IMR-90 (cell line): ENCODE results near the gene SPTB. TPM values are rescaled to one million over a fixed set of nuclear protein-coding genes. Genes with fewer than 3 reads are reported as not detected.

Source experiments
- ATAC-seq: fragments of 200-7000 bp; cut with Tn5 transposase; 2 replicates; pipeline ENCODE4 v1.9.1; 2020; ENCODE audit warnings: low read depth, mild to moderate bottlenecking, moderate library complexity
- BruUV-seq: library from RNA; stranded (reverse); fragments of 400-500 nt; replicated peaks from 2 replicates; lab custom pipeline; 2021; lab: Mats Ljungman, UMichigan
- CTCF ChIA-PET: fragments of 300-600 bp; formaldehyde crosslinking; extraction: SDS; loops from one replicate; lab custom pipeline; 2021; ENCODE audit warnings: antibody characterized with exemption; lab: Yijun Ruan, JAX
- POLR2A ChIA-PET: fragments of 300-600 bp; sonication (Branson Sonifier 250); formaldehyde crosslinking; loops from one replicate; lab custom pipeline; 2022; ENCODE audit warnings: antibody characterized with exemption; ENCODE audit not compliant: unreplicated experiment; lab: Charles Lee
- DNase-seq: peaks from one replicate; pipeline ENCODE4 v3.0.0; 2013
- H2AFZ ChIP-seq: replicated peaks from 2 replicates; pipeline ENCODE3; 2013; ENCODE audit warnings: low read length, mild to moderate bottlenecking; ENCODE audit not compliant: poor library complexity
- H2AK5ac ChIP-seq: 2 replicates; pipeline ENCODE4 v1.6.1; 2013; ENCODE audit warnings: low read depth, low read length, inconsistent platforms
- H2AK9ac ChIP-seq: replicated peaks from 2 replicates; pipeline ENCODE3; 2013; ENCODE audit warnings: mild to moderate bottlenecking, low read depth, low read length, moderate library complexity; ENCODE audit not compliant: poor library complexity
- H2BK120ac ChIP-seq: 2 replicates; pipeline ENCODE4 v1.6.1; 2013; ENCODE audit warnings: low read depth, low read length, inconsistent platforms
- H2BK15ac ChIP-seq: 3 replicates; pipeline ENCODE4 v1.6.1; 2013; ENCODE audit warnings: low read depth, low read length, inconsistent platforms
- H2BK20ac ChIP-seq: 2 replicates; pipeline ENCODE4 v1.6.1; 2013; ENCODE audit warnings: low read depth, mild to moderate bottlenecking, inconsistent platforms, low read length, moderate library complexity
- H2BK5ac ChIP-seq: 2 replicates; pipeline ENCODE4 v1.6.1; 2013; ENCODE audit warnings: mild to moderate bottlenecking, low read depth, low read length, inconsistent platforms; ENCODE audit not compliant: poor library complexity, severe bottlenecking
- H3K14ac ChIP-seq: replicated peaks from 2 replicates; pipeline ENCODE4 v1.6.1; 2013; ENCODE audit warnings: low read depth, low read length, inconsistent platforms
- H3K18ac ChIP-seq: 2 replicates; pipeline ENCODE4 v1.6.1; 2013; ENCODE audit warnings: low read depth, low read length, control low read depth
- H3K23ac ChIP-seq: 2 replicates; pipeline ENCODE4 v1.6.1; 2013; ENCODE audit warnings: low read depth, low read length, inconsistent platforms
- H3K27ac ChIP-seq: 2 replicates; pipeline ENCODE4 v1.5.1; 2013; ENCODE audit warnings: mild to moderate bottlenecking, control low read depth, low read length; ENCODE audit not compliant: insufficient read depth
- H3K27me3 ChIP-seq: 2 replicates; pipeline ENCODE4 v1.6.1; 2013; ENCODE audit warnings: low read length; ENCODE audit not compliant: control insufficient read depth, insufficient read depth
- H3K36me3 ChIP-seq: 2 replicates; pipeline ENCODE4 v1.6.1; 2013; ENCODE audit warnings: low read length, mixed read lengths; ENCODE audit not compliant: control insufficient read depth, insufficient read depth
- H3K4ac ChIP-seq: 2 replicates; pipeline ENCODE4 v1.6.1; 2013; ENCODE audit warnings: low read depth, low read length, inconsistent platforms
- H3K4me1 ChIP-seq: 2 replicates; pipeline ENCODE4 v1.6.1; 2013; ENCODE audit warnings: low read length, mixed read lengths; ENCODE audit not compliant: control insufficient read depth, insufficient read depth
- H3K4me2 ChIP-seq: 2 replicates; pipeline ENCODE4 v1.6.1; 2013; ENCODE audit warnings: low read depth, mild to moderate bottlenecking, control low read depth, low read length, moderate library complexity
- H3K4me3 ChIP-seq: 2 replicates; pipeline ENCODE4 v1.5.1; 2013; ENCODE audit warnings: low read depth, mild to moderate bottlenecking, control low read depth, low read length, moderate library complexity; ENCODE audit not compliant: insufficient read depth
- H3K56ac ChIP-seq: 2 replicates; pipeline ENCODE4 v1.6.1; 2013; ENCODE audit warnings: low read length, inconsistent platforms; ENCODE audit not compliant: insufficient read depth; ENCODE audit errors: extremely low read depth
- H3K79me1 ChIP-seq, 2 experiments: 2 replicates each; pipeline ENCODE4 v1.6.1; 2013; ENCODE audit warnings: low read length in 2 of 2, inconsistent platforms in 1 of 2, low read depth in 1 of 2
- H3K9ac ChIP-seq: 2 replicates; pipeline ENCODE4 v1.6.1; 2013; ENCODE audit warnings: low read depth, low read length, control low read depth
- H3K9me1 ChIP-seq: 2 replicates; pipeline ENCODE4 v1.6.1; 2013; ENCODE audit warnings: low read length, inconsistent platforms; ENCODE audit not compliant: insufficient read depth
- H3K9me3 ChIP-seq: 2 replicates; pipeline ENCODE4 v1.6.1; 2013; ENCODE audit warnings: low read length; ENCODE audit not compliant: control insufficient read depth, insufficient read depth
- H4K20me1 ChIP-seq: 2 replicates; pipeline ENCODE4 v1.6.1; 2013; ENCODE audit warnings: low read length, inconsistent platforms; ENCODE audit not compliant: insufficient read depth
- H4K5ac ChIP-seq: 2 replicates; pipeline ENCODE4 v1.6.1; 2013; ENCODE audit warnings: mild to moderate bottlenecking, low read depth, low read length, control low read depth
- H4K8ac ChIP-seq, 2 experiments: 2 replicates each; pipeline ENCODE4 v1.6.1; 2013; ENCODE audit warnings: low read depth in 2 of 2, low read length in 2 of 2, control low read depth in 1 of 2, inconsistent platforms in 1 of 2
- H4K91ac ChIP-seq: 2 replicates; pipeline ENCODE4 v1.6.1; 2013; ENCODE audit warnings: low read depth, low read length, inconsistent platforms; ENCODE audit not compliant: insufficient read depth
- CHD1 ChIP-seq: IDR thresholded peaks from 2 replicates; pipeline ENCODE4 v1.6.1; 2012; ENCODE audit warnings: low read depth, low read length, improper control_type of control experiment
- FOS ChIP-seq: fragments of 150-350 bp; IDR thresholded peaks from 2 replicates; pipeline ENCODE4 v1.6.1; 2016; ENCODE audit warnings: low read depth, low read length
- MAFK ChIP-seq: IDR thresholded peaks from 2 replicates; pipeline ENCODE4 v1.6.1; 2012; ENCODE audit warnings: low read depth, low read length, improper control_type of control experiment
- NFE2L2 ChIP-seq: fragments of 150-350 bp; IDR thresholded peaks from 2 replicates; pipeline ENCODE4 v1.6.1; 2016; ENCODE audit warnings: low read depth, mild to moderate bottlenecking, low read length
- RAD21 ChIP-seq: IDR thresholded peaks from 2 replicates; pipeline ENCODE4 v1.6.1; 2012; ENCODE audit warnings: low read length, improper control_type of control experiment
- RFX5 ChIP-seq: IDR thresholded peaks from 2 replicates; pipeline ENCODE4 v1.8.0; 2012; ENCODE audit warnings: low read depth, mild to moderate bottlenecking, low read length, moderate library complexity
- WGBS, 2 experiments: methylation state at CpG; one replicate each; pipeline versions ENCODE4 v1.1.5 to v1.1.7; 2013; ENCODE audit warnings: missing lambda C conversion rate in 2 of 2; ENCODE audit not compliant: insufficient read length in 1 of 2; ENCODE audit errors: extremely low coverage in 2 of 2; 5-methylcytosine and 5-hydroxymethylcytosine counted together
- dilution Hi-C: fragments of 300-500 bp; cut with HindIII; formaldehyde crosslinking; loops from one replicate; pipeline ENCODE4 v1.14.3; 2018; ENCODE audit warnings: low sequenced_read_pairs; ENCODE audit not compliant: unreplicated experiment
- in situ Hi-C: fragments of 300-500 bp; cut with MboI; formaldehyde crosslinking; loops from 3 replicates; pipeline ENCODE4 v1.14.3; 2019; ENCODE audit warnings: low sequenced_read_pairs, inconsistent platforms, mixed read lengths
- intact Hi-C: fragments of 100-400 bp; cut with micrococcal nuclease; formaldehyde crosslinking; loops from 2 replicates; pipeline ENCODE4 v1.10.0; 2022
- polyA plus RNA-seq, 3 experiments: library from polyadenylated mRNA; depleted of rRNA; stranded (reverse); fragments of >200 nt; gene quantifications; 2 replicates each; pipeline ENCODE4 v1.2.3, GENCODE V29; 2012; ENCODE audit warnings: low replicate concordance in 1 of 3
- total RNA-seq: library from RNA; depleted of rRNA; stranded (reverse); fragments of >200 nt; gene quantifications from 2 replicates; pipeline ENCODE4 v1.2.3, GENCODE V29; 2012

SPTB gene
- total and polyA plus RNA-seq, 2 of the 4 experiments (the other 2 are of a cell fraction): under 0.01 to 0.07 TPM

DNA sequence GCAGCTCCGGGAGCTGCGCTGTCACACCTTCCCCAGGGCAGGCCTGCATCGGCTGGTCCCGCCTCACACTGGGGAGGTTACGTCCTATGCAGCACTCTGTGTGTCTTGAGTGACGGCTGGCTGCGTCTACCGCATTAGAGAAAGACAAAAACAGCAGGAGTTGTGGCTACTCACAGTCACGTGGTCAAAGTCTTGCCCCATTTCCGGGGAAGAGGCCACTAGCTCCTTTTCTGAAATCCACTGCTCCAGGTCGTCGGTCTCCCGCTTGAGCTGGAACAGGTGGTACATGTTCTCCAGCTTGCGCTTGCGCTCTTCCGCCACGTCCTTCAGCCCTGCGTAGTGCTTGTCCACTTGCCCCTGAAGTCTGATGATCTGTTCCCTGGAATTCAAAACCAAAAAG is 106.7 kb downstream of the SPTB start:
- H3K27me3 ChIP-seq: peaks cover 34% of the 10 kb centered on the region
- no peak overlapping the region for H2BK120ac ChIP-seq
- intact Hi-C loops (no loop called here), in situ Hi-C loops (no loop called here), dilution Hi-C loops (no loop called here)
- H2AFZ ChIP-seq: peak overlapping the region; percentile 32
- no peak overlapping the region for H3K56ac ChIP-seq
- H2AK9ac ChIP-seq: no peak overlapping the region
- DNase-seq (no peak), ATAC-seq (no peak)
- H3K23ac ChIP-seq: no peak overlapping the region
- no peak overlapping the region for H2BK15ac ChIP-seq
- CTCF ChIA-PET: interaction anchor here (1.3 kb wide), 1 partner anchor 119 kb away, joined by 4 read pairs; no protein-coding TSS in a partner anchor
- no peak overlapping the region for H2BK5ac ChIP-seq
- no peaks in the 10 kb centered on the region for H3K79me1 ChIP-seq
- no peak overlapping the region for H3K14ac ChIP-seq
- no peak overlapping the region for H3K4ac ChIP-seq
- no peaks in the 10 kb centered on the region for H3K36me3 ChIP-seq
- no peak overlapping the region for H3K4me3 ChIP-seq
- H2AK5ac ChIP-seq: no peak overlapping the region
- no peak overlapping the region for H4K5ac ChIP-seq
- TF ChIP-seq FOS (no peak), CHD1 (no peak), RFX5 (no peak), RAD21 (no peak), MAFK (no peak), NFE2L2 (no peak)
- H3K27ac ChIP-seq: no peak overlapping the region
- no peak overlapping the region for H3K9ac ChIP-seq
- no peaks in the 10 kb centered on the region for H4K20me1 ChIP-seq
- H3K9me3 ChIP-seq: no peaks in the 10 kb centered on the region; the same call in 1 of the 2 replicates
- POLR2A ChIA-PET: no interaction called here
- H3K18ac ChIP-seq: no peak overlapping the region
- H4K91ac ChIP-seq: no peak overlapping the region
- H2BK20ac ChIP-seq: no peak overlapping the region
- H3K4me1 ChIP-seq: no peaks in the 10 kb centered on the region
- H3K9me1 ChIP-seq: peaks cover 4% of the 10 kb centered on the region; the same call in 1 of the 2 replicates
- no TSS peak for BruUV-seq
- no peak overlapping the region for H3K4me2 ChIP-seq
- no peak overlapping the region for H4K8ac ChIP-seq
- 82% methylated on average over 14 of the region's 18 CpGs; no CpG with 5 or more reads in 1 of the 2 experiments for WGBS, 2 experiments
